DND-41 (cell line): ENCODE measurements around the gene LRRC46.

Experiments
- CTCF ChIP-seq: IDR thresholded peaks from 2 replicates; pipeline ENCODE4 v1.5.1; 2012; ENCODE audit warnings: borderline replicate concordance, low read length, moderate library complexity, mild to moderate bottlenecking; ENCODE audit not compliant: poor library complexity, severe bottlenecking; ENCODE audit errors: extremely low read depth
- EZH2 ChIP-seq: IDR thresholded peaks from 3 replicates; pipeline ENCODE4 v1.6.1; 2012; ENCODE audit warnings: borderline replicate concordance, low read depth, mild to moderate bottlenecking, moderate library complexity, low read length, inconsistent platforms; ENCODE audit not compliant: severe bottlenecking

GRCh38 chr17:47812146-47812920, 19.1 kb upstream of the LRRC46 start:
- TF ChIP-seq CTCF (no peak), EZH2 (no peak)
